ENCODE results near the gene KDM8.

KDM8 gene

GRCh38 chr16:27229891-27230470 lies 26.7 kb downstream of the KDM8 start:
- DNase-seq (ENCODE audit: low read depth, low spot score): no peak

- DNase-seq (ENCODE audit: low read depth, low spot score): no peak
Observed at GRCh38 chr16:27230562-27231001, 27.3 kb downstream of the KDM8 start.

- DNase-seq (ENCODE audit: low read depth, low spot score): no peak
Observed at GRCh38 chr16:27231692-27232060, 28.4 kb downstream of the KDM8 start.

GRCh38 chr16:27232061-27232900 lies 29.0 kb downstream of the KDM8 start:
- DNase-seq (ENCODE audit: low read depth, low spot score): no peak

- no peak for DNase-seq (ENCODE audit: low read depth, low spot score)
Observed at GRCh38 chr16:27232901-27233625, 29.7 kb downstream of the KDM8 start.

GRCh38 chr16:27233731-27234130 lies 30.4 kb downstream of the KDM8 start:
- DNase-seq (ENCODE audit: low read depth, low spot score): no peak

- no peak for DNase-seq (ENCODE audit: low read depth, low spot score)
Observed at GRCh38 chr16:27234171-27234570, 30.8 kb downstream of the KDM8 start.

GRCh38 chr16:27234603-27235002 lies 31.3 kb downstream of the KDM8 start:
- no peak for DNase-seq (ENCODE audit: low read depth, low spot score)

GRCh38 chr16:27235055-27235937 lies 32.0 kb downstream of the KDM8 start:
- DNase-seq (ENCODE audit: low read depth, low spot score): peak; percentile 84

GRCh38 chr16:27235938-27236245 lies 32.6 kb downstream of the KDM8 start:
- DNase-seq (ENCODE audit: low read depth, low spot score): no peak

GRCh38 chr16:27236635-27237218 lies 33.4 kb downstream of the KDM8 start:
- DNase-seq (ENCODE audit: low read depth, low spot score): no peak

- peak; percentile 63 for DNase-seq (ENCODE audit: low read depth, low spot score)
Observed at GRCh38 chr16:27237219-27238015, 34.1 kb downstream of the KDM8 start.

GRCh38 chr16:27238016-27238587 lies 34.8 kb downstream of the KDM8 start:
- DNase-seq (ENCODE audit: low read depth, low spot score): no peak

GRCh38 chr16:27238591-27238990 lies 35.3 kb downstream of the KDM8 start:
- no peak for DNase-seq (ENCODE audit: low read depth, low spot score)

- no peak for DNase-seq (ENCODE audit: low read depth, low spot score)
Observed at GRCh38 chr16:27239026-27239425, 35.7 kb downstream of the KDM8 start.

GRCh38 chr16:27239906-27240655 lies 36.8 kb downstream of the KDM8 start:
- DNase-seq (ENCODE audit: low read depth, low spot score): no peak

- no peak for DNase-seq (ENCODE audit: low read depth, low spot score)
Observed at GRCh38 chr16:27240948-27241531, 37.7 kb downstream of the KDM8 start.

- DNase-seq (ENCODE audit: low read depth, low spot score): no peak
Observed at GRCh38 chr16:27241658-27242057, 38.3 kb downstream of the KDM8 start.

- no peak for DNase-seq (ENCODE audit: low read depth, low spot score)
Observed at GRCh38 chr16:27242398-27242797, 39.1 kb downstream of the KDM8 start.

All from astrocyte of the hippocampus (primary cell).